MM.1S (cell line): ENCODE data around the gene GAPDH.

Experiments used
- CTCF ChIP-seq: fragments of 300-600 bp; sonication (generic); IDR thresholded peaks from 2 replicates; pipeline ENCODE4 v1.5.1; 2016; ENCODE audit warnings: antibody characterized with exemption, low read length, mixed read lengths
- EZH2 ChIP-seq: fragments of 300-600 bp; sonication (generic); optimal IDR thresholded peaks from 2 replicates; pipeline ENCODE3; 2017; ENCODE audit warnings: low read depth, mild to moderate bottlenecking, antibody characterized with exemption, low read length, mixed read lengths
- EZH2phosphoT487 ChIP-seq: fragments of 300-600 bp; sonication (generic); IDR thresholded peaks from 2 replicates; pipeline ENCODE4 v1.6.1; 2018; ENCODE audit warnings: antibody characterized with exemption, low read length

GRCh38 chr12:6584293-6584692, 50.0 kb downstream of the GAPDH start:
- TF ChIP-seq CTCF, result no peak
- no peak for TF ChIP-seq EZH2phosphoT487
- TF ChIP-seq EZH2, result no peak
